ENCODE measurements around the gene CDC27. TPM values are rescaled to one million over a fixed set of nuclear protein-coding genes. Genes with fewer than 3 reads are reported as not detected.
"Not testable (repeated sequence)": the region's sequence is repeated elsewhere in the genome, so short reads cannot be mapped to it uniquely, and the experiment has no call there.

The CDC27 gene
- total RNA-seq, 1 experiment from 2014 or later: 205 TPM

DNA sequence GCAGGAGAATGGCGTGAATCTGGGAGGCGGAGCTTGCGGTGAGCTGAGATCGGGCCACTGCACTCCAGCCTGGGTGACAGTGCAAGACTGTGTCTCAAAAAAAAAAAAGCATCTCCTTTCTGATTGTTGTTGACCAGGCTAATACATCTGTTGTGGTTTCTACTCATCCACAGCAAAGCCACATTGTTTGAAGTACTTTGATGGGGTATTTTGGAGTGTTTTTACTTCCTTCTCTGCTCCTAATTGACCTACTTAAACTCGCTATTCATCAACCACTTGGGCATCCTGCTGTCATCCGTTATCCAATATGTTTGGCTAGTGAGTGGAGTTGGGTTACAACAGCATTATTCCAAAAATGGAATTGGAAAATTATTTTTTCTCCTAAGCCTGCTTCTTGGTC lies 3.5 kb upstream of the CDC27 start:
- peak in 1 of 2 experiments; percentile 56 for DNase-seq
- H3K4me3 ChIP-seq: no peak overlapping the region
- H3K36me3 ChIP-seq: no peaks in the 10 kb centered on the region
- H3K27me3 ChIP-seq: no peaks in the 10 kb centered on the region
- H3K27ac ChIP-seq: no peak overlapping the region
- no peaks in the 10 kb centered on the region for H3K9me3 ChIP-seq (replicated peaks)
- peaks cover 9% of the 10 kb centered on the region for H3K4me1 ChIP-seq

DNA sequence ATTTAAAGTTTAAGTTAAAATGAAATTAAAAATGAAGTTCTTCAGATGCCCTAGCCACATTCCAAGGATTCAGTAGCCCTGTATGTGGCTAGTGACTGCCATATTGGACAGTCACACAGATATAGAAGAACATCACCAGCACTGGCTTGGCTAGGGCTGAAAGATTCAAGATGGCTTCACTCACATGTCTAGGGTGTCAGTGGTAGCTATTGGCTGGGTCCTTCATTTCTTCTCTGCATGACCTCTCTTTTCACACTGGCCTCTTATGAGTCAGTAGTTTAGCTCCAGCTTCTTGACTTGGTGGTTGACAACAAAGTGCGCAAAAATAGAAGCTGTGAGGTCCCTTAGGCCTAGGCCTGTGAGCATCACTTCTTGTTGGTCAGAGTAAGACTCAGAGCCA lies 1.7 kb upstream of the CDC27 start:
- Histone ChIP-seq H3K27me3 (no peaks in the 10 kb centered on the region), H3K4me3 (no peak overlapping the region), H3K9me3 (replicated peaks) (no peaks in the 10 kb centered on the region), H3K27ac (no peak overlapping the region), H3K4me1 (peaks cover 5% of the 10 kb centered on the region), H3K36me3 (no peaks in the 10 kb centered on the region)
- DNase-seq: no peak

DNA sequence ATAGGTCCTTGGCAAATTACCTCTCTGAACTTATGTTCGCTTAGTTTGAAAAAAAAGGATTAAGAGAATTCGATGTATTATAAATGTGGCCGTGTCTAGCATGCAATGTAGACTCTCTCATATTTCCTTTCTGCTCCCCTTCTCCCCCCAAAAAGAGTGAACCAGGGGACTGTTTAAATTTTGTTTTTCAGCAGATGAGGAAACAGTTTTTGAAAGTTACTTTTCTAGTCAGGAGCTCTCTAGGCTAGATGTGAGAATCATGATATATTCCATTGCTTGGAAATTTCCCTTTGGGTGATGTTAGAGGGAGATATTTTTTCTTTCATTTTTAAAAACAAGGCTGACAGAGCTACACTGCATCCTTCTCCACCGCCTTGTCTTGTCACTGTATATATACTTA lies 1.1 kb upstream of the CDC27 start:
- H3K4me1 ChIP-seq: peaks cover 5% of the 10 kb centered on the region
- H3K27ac ChIP-seq: no peak overlapping the region
- H3K36me3 ChIP-seq: no peaks in the 10 kb centered on the region
- H3K9me3 ChIP-seq (replicated peaks): no peaks in the 10 kb centered on the region
- H3K27me3 ChIP-seq: no peaks in the 10 kb centered on the region
- no peak for DNase-seq
- H3K4me3 ChIP-seq: no peak overlapping the region

- Histone ChIP-seq H3K9me3 (replicated peaks) (no peaks in the 10 kb centered on the region), H3K27me3 (no peaks in the 10 kb centered on the region), H3K36me3 (no peaks in the 10 kb centered on the region), H3K4me1 (peaks cover 5% of the 10 kb centered on the region), H3K27ac (peak overlapping the region; percentile 14; the same call in 1 of the 2 replicates), H3K4me3 (peak overlapping the region; percentile 75)
- DNase-seq: no peak
Measured at GRCh38 chr17:47189732-47190237, 690 bp upstream of the CDC27 start.

DNA sequence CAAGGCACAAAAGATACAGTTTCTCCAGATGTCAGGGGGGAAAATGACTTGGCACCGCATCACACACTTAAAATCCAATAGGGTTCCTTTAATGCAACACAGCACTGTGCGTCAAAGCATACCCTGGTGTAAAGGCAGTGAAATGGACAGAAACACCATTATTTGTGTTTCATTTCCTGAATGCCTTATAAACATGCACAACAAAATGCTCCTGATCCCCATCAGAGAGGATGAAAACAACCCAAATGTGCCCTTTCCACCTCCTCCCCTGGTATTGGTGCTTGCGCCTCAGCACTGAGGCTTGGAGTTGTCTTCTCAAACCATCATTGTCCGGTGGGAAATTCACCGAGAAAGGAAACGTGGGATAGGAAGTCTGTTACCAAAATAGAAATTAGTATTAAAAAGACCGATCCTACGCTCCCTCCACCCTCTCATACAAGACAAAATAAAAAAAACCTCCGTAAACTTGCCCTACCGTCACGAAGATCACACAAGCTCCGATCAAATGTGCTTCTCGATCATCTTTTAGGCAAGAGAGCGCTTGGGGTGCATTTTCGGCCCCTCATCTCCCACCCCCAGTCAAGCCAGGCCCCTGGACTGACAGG lies 722 bp downstream of the CDC27 start:
- Histone ChIP-seq H3K27ac (peak overlapping the region; percentile 88), H3K27me3 (no peaks in the 10 kb centered on the region), H3K4me3 (peak overlapping the region; percentile 75), H3K9me3 (replicated peaks) (no peaks in the 10 kb centered on the region), H3K36me3 (peaks cover 4% of the 10 kb centered on the region; the same call in 1 of the 2 replicates), H3K4me1 (peaks cover 5% of the 10 kb centered on the region)
- peak in 1 of 2 experiments; percentile 56 for DNase-seq

DNA sequence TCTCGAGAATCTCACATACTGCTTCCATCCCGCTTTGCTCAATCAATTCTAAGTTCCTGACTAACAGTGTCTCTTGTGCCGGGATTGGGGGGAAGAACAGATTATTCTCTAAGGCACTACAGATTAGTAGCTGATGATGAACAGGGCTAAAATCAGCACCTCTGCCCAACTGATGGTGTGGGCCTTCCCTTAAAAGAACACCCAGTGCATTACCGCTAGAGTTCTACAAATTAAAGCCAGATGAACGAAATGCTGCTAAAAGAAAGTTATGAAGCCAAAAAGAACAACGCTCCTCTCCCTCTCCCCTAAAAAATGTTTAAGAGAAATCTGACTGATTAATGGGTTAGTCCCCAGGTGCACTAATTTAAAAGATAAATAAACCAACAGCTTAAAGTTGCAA lies 4.4 kb downstream of the CDC27 start:
- no peaks in the 10 kb centered on the region for H3K27me3 ChIP-seq
- 0 out of 2 replicates have a peak, but pooled peaks cover 2% of the 10 kb centered on the region for H3K4me1 ChIP-seq
- peaks cover 29% of the 10 kb centered on the region for H3K36me3 ChIP-seq
- DNase-seq: no peak
- no peaks in the 10 kb centered on the region for H3K9me3 ChIP-seq (replicated peaks)
- H3K4me3 ChIP-seq: no peak overlapping the region
- H3K27ac ChIP-seq: no peak overlapping the region

GRCh38 chr17:47180988-47181387 lies 8.1 kb downstream of the CDC27 start:
- peaks cover 62% of the 10 kb centered on the region for H3K36me3 ChIP-seq
- H3K27me3 ChIP-seq; DNase-seq; H3K4me3 ChIP-seq; H3K9me3 ChIP-seq (replicated peaks); H3K27ac ChIP-seq; H3K4me1 ChIP-seq: not testable (repeated sequence)

GRCh38 chr17:47180337-47180736 lies 8.8 kb downstream of the CDC27 start:
- H3K9me3 ChIP-seq (replicated peaks): no peaks in the 10 kb centered on the region
- no peaks in the 10 kb centered on the region for H3K27me3 ChIP-seq
- H3K27ac ChIP-seq: no peak overlapping the region
- H3K36me3 ChIP-seq: peaks cover 69% of the 10 kb centered on the region
- no peak overlapping the region for H3K4me3 ChIP-seq
- peaks cover 2% of the 10 kb centered on the region; the same call in 1 of the 2 replicates for H3K4me1 ChIP-seq
- no peak for DNase-seq

- Histone ChIP-seq H3K36me3 (peaks cover 74% of the 10 kb centered on the region), H3K27ac (no peak overlapping the region), H3K9me3 (replicated peaks) (no peaks in the 10 kb centered on the region), H3K4me3 (no peak overlapping the region), H3K4me1 (peaks cover 2% of the 10 kb centered on the region; the same call in 1 of the 2 replicates), H3K27me3 (no peaks in the 10 kb centered on the region)
- DNase-seq: no peak
Measured at GRCh38 chr17:47179141-47179540, 10.0 kb downstream of the CDC27 start.

DNA sequence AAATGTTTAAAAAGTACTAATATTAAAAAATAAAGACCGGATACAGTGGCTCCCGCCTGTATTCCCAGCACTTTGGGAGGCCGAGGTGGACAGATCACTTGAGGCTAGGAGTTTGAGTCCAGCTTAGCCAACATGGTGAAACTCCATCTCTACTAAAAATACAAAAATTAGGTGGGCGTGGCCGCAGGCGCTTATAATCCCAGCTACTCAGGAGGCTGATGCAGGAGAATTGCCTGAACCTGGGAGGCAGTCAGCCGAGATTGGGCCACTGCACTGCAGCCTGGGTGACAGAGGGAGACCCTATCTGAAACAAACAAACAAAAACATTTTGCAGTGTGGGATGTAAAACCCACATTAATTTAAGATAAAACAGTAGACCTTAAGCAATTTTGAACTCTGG lies 11.8 kb downstream of the CDC27 start:
- H3K27me3 ChIP-seq: no peaks in the 10 kb centered on the region
- no peak overlapping the region for H3K27ac ChIP-seq
- H3K4me1 ChIP-seq: no peaks in the 10 kb centered on the region; the same call in 1 of the 2 replicates
- no peak for DNase-seq
- no peak overlapping the region for H3K4me3 ChIP-seq
- peaks cover 75% of the 10 kb centered on the region for H3K36me3 ChIP-seq
- H3K9me3 ChIP-seq (replicated peaks): no peaks in the 10 kb centered on the region

GRCh38 chr17:47176389-47176826 lies 12.7 kb downstream of the CDC27 start:
- H3K36me3 ChIP-seq: peaks cover 81% of the 10 kb centered on the region

DNA sequence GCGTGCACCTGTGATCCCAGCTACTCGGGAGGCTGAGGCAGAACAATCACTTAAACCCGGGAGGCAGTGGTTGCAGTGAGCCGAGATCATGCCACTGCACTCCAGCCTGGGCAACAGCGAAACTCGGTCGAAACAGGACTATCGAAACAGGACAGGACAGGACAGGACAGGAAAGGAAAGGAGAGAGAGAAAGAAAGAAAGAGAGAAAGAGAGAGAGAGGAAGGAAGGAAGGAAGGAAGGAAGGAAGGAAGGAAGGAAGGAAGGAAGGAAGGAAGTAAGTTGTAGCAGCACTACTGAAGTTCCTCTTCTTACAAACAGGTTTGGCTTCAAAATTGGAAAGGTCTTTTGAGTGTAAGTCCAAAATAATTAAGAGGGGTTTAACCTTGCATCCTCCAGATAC lies 14.3 kb downstream of the CDC27 start:
- H3K27ac ChIP-seq; H3K4me3 ChIP-seq; DNase-seq; H3K9me3 ChIP-seq (replicated peaks); H3K4me1 ChIP-seq; H3K27me3 ChIP-seq: not testable (repeated sequence)
- peaks cover 85% of the 10 kb centered on the region for H3K36me3 ChIP-seq

More at GRCh38 chr17:47176389-47176826, 12.7 kb downstream of the CDC27 start:
- no peak for DNase-seq
- no peaks in the 10 kb centered on the region for H3K9me3 ChIP-seq (replicated peaks)
- H3K4me1 ChIP-seq: no peaks in the 10 kb centered on the region; the same call in 1 of the 2 replicates
- H3K27ac ChIP-seq: no peak overlapping the region
- H3K4me3 ChIP-seq: no peak overlapping the region
- H3K27me3 ChIP-seq: no peaks in the 10 kb centered on the region

- DNase-seq: no peak
- Histone ChIP-seq H3K4me1 (no peaks in the 10 kb centered on the region; the same call in 1 of the 2 replicates), H3K27me3 (no peaks in the 10 kb centered on the region), H3K36me3 (peaks cover 83% of the 10 kb centered on the region), H3K9me3 (replicated peaks) (no peaks in the 10 kb centered on the region), H3K27ac (no peak overlapping the region), H3K4me3 (no peak overlapping the region)
Measured at GRCh38 chr17:47172696-47173565, 16.2 kb downstream of the CDC27 start.

GRCh38 chr17:47170710-47171109 lies 18.4 kb downstream of the CDC27 start:
- no peaks in the 10 kb centered on the region for H3K9me3 ChIP-seq (replicated peaks)
- H3K27me3 ChIP-seq: no peaks in the 10 kb centered on the region
- peaks cover 83% of the 10 kb centered on the region for H3K36me3 ChIP-seq
- H3K4me3 ChIP-seq: no peak overlapping the region
- H3K4me1 ChIP-seq: no peaks in the 10 kb centered on the region
- no peak for DNase-seq
- no peak overlapping the region for H3K27ac ChIP-seq

DNA sequence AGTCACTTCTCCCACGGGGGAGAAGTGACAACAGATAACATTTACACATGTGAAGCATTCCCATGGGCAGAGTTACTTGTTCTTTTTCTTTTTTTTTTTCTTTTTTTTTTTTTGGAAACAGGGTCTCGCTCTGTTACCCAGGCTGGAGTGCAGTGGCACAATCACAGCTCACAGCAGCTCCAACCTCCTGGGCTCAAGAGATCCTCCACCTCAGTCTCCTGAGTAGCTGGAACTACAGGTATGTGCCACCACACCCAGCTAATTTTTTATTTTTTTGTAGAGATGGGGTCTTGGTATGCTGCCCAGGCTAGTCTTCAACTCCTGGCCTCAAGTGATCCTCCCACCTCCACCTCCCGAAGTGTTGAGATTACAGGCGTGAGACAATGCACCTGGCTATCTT lies 20.2 kb downstream of the CDC27 start:
- H3K9me3 ChIP-seq (replicated peaks); H3K4me1 ChIP-seq; H3K27ac ChIP-seq; H3K4me3 ChIP-seq; H3K27me3 ChIP-seq; DNase-seq: not testable (repeated sequence)
- H3K36me3 ChIP-seq: peaks cover 90% of the 10 kb centered on the region
